Measurements from ENCODE around the gene SPATC1L. TPM values are rescaled to one million over a fixed set of nuclear protein-coding genes. Genes with fewer than 3 reads are reported as not detected.

SPATC1L gene
- total and polyA plus RNA-seq, 2 of the 8 experiments (the other 6 are each of a cell fraction or from before 2014, with no cell fraction given): 24.9 to 50.0 TPM

- H4K91ac ChIP-seq (replicated peaks; ENCODE audit: insufficient read length, low read length): no peak overlapping the region
- H3K14ac ChIP-seq (ENCODE audit: insufficient read length): no peak overlapping the region
- H3K23ac ChIP-seq (ENCODE audit: insufficient read length): no peak overlapping the region
- CTCF ChIA-PET (ENCODE audit: partially characterized antibody): interaction anchor here (0.7 to 1.8 kb wide), 3 partner anchors 13 to 23 kb away, joined by 4 to 6 read pairs (median 5); no protein-coding TSS in a partner anchor
- no peak overlapping the region for H4K5ac ChIP-seq (ENCODE audit: insufficient read length, low read depth, low read length)
- no peak overlapping the region for H3K18ac ChIP-seq (ENCODE audit: extremely low read depth, low read length)
- H3K4me2 ChIP-seq (ENCODE audit: insufficient read depth in 1 of 2, low read depth in 2 of 2, low read length in 2 of 2): no peak overlapping the region
- peaks cover 0 to 19% (median 9%) of the 10 kb centered on the region in 4 experiments; a peak in 5 of 8 replicates for H3K36me3 ChIP-seq (ENCODE audit: control insufficient read depth in 2 of 4, insufficient read depth in 4 of 4, low read length in 3 of 4)
- 95% methylated on average over 25 of the region's 32 CpGs; no CpG with 5 or more reads in 1 of the 2 experiments for WGBS, 2 experiments (ENCODE audit: extremely low coverage in 1 of 2, insufficient coverage in 1 of 2, insufficient read length in 1 of 2, insufficient replicate concordance in 2 of 2, low coverage in 1 of 2, low lambda C conversion rate in 2 of 2, missing lambda C conversion rate in 1 of 2)
- no peak overlapping the region for H3K56ac ChIP-seq (replicated peaks; ENCODE audit: insufficient read length, low read depth, low read length)
- H3K4ac ChIP-seq (replicated peaks; ENCODE audit: insufficient read length, low read depth, low read length): no peak overlapping the region
- H2BK120ac ChIP-seq (replicated peaks; ENCODE audit: low read depth, low read length): no peak overlapping the region
- POLR2A ChIA-PET (ENCODE audit: partially characterized antibody): interaction anchor here (0.6 to 0.8 kb wide), 2 partner anchors 13 to 497 kb away, joined by 3 read pairs; no protein-coding TSS in a partner anchor
- H4K20me1 ChIP-seq (replicated peaks in 1 of 2; ENCODE audit: control insufficient read depth in 1 of 2, insufficient read depth in 2 of 2, low read length in 2 of 2): peaks cover 0 to 4% of the 10 kb centered on the region in 2 experiments
- no peaks in the 10 kb centered on the region; a peak in 1 of 7 replicates for H3K4me1 ChIP-seq (replicated peaks in 1 of 4; ENCODE audit: control insufficient read depth in 3 of 4, insufficient read depth in 4 of 4, low read length in 3 of 4)
- no peak for DNase-seq (ENCODE audit: low read depth in 1 of 2, low spot score in 2 of 2)
- H2BK5ac ChIP-seq (ENCODE audit: low read depth, low read length): no peak overlapping the region
- H2AFZ ChIP-seq (ENCODE audit: low read length): no peak overlapping the region
- no peak for FAIRE-seq
- no peak overlapping the region for H2BK15ac ChIP-seq (ENCODE audit: low read length)
- H2AK5ac ChIP-seq (ENCODE audit: low read depth, low read length): no peak overlapping the region
- no peaks in the 10 kb centered on the region; the same call in 1 of the 2 replicates for H3K79me1 ChIP-seq (ENCODE audit: low read depth, low read length)
- no peak overlapping the region for H2BK12ac ChIP-seq (ENCODE audit: low read depth, low read length)
- H3K4me3 ChIP-seq (ENCODE audit: extremely low read depth in 1 of 4, insufficient read depth in 2 of 4, low read depth in 3 of 4, low read length in 4 of 4): no peak overlapping the region
- H3K9ac ChIP-seq (replicated peaks in 1 of 4; ENCODE audit: extremely low read depth in 1 of 4, low read depth in 3 of 4, low read length in 3 of 4): no peak overlapping the region
- no peaks in the 10 kb centered on the region for H3K23me2 ChIP-seq (ENCODE audit: low read depth, low read length)
- H2BK20ac ChIP-seq (ENCODE audit: low read length): no peak overlapping the region
- TF ChIP-seq CEBPB (IDR thresholded peaks at IDR 0.05; ENCODE audit: low read depth, low read length): no peak
- H3K9me3 ChIP-seq (ENCODE audit: insufficient read depth in 2 of 2, low read depth in 1 of 2, low read length in 1 of 2): peaks cover 4 to 26% of the 10 kb centered on the region in 2 experiments; a peak in 2 of 4 replicates
- H4K8ac ChIP-seq (ENCODE audit: extremely low read depth, insufficient read depth, low read length): no peak overlapping the region
- H3K27ac ChIP-seq (ENCODE audit: low read depth, low read length): no peak overlapping the region
- no peaks in the 10 kb centered on the region for H3K79me2 ChIP-seq (ENCODE audit: control insufficient read depth in 1 of 2, insufficient read depth in 2 of 2, low read length in 2 of 2)
- no peaks in the 10 kb centered on the region; a peak in 1 of 7 replicates for H3K27me3 ChIP-seq (replicated peaks in 1 of 4; ENCODE audit: control insufficient read depth in 3 of 4, extremely low read depth in 1 of 4, insufficient read depth in 3 of 4, low read length in 3 of 4)
These were observed 24.2 kb downstream of the SPATC1L start for GRCh38 chr21:46159841-46160656.
